Measurements from ENCODE around the gene HTD2.

DNA sequence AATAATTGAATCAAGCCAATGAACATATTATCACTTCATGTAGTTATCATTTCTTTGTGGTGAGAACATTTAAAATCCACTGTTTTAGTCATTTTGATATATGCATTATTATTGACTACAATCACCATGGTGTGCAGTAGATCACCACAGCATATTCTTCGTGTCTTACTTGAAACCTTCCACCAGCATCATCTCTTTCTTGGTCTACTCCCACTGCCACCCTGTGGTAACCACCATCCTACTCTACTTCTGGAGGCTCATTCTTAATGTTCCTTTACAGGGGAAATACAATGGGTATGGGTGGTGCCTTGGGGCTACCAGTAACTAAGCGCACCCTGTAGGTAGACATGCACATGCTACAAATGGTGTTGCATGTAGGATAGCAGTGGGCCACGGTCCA is 51.8 kb downstream of the HTD2 start:
- TF ChIP-seq, protein P1, sequence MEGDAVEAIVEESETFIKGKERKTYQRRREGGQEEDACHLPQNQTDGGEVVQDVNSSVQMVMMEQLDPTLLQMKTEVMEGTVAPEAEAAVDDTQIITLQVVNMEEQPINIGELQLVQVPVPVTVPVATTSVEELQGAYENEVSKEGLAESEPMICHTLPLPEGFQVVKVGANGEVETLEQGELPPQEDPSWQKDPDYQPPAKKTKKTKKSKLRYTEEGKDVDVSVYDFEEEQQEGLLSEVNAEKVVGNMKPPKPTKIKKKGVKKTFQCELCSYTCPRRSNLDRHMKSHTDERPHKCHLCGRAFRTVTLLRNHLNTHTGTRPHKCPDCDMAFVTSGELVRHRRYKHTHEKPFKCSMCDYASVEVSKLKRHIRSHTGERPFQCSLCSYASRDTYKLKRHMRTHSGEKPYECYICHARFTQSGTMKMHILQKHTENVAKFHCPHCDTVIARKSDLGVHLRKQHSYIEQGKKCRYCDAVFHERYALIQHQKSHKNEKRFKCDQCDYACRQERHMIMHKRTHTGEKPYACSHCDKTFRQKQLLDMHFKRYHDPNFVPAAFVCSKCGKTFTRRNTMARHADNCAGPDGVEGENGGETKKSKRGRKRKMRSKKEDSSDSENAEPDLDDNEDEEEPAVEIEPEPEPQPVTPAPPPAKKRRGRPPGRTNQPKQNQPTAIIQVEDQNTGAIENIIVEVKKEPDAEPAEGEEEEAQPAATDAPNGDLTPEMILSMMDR (IDR thresholded peaks at IDR 0.05; ENCODE audit: extremely low read depth in 1 of 2, insufficient read depth in 1 of 2, low read depth in 1 of 2, low read length in 2 of 2) = no peak
- TF ChIP-seq POLR2A (IDR thresholded peaks at IDR 0.05; ENCODE audit: low read depth, low read length) (no peak), EZH2 (IDR thresholded peaks at IDR 0.05; ENCODE audit: borderline replicate concordance, low read depth, low read length, severe bottlenecking) (no peak), JUN (IDR thresholded peaks at IDR 0.05; ENCODE audit: borderline replicate concordance, insufficient read depth, insufficient read length, low read depth) (no peak), MYC (IDR thresholded peaks at IDR 0.05; ENCODE audit: low read depth, low read length) (no peak), POLR2AphosphoS5 (IDR thresholded peaks at IDR 0.05; ENCODE audit: insufficient read depth, low read depth, low read length) (no peak), GATA2 (IDR thresholded peaks at IDR 0.05; ENCODE audit: insufficient read depth, insufficient read length, low read depth, low read length) (no peak)
- TF ChIP-seq, protein P2, sequence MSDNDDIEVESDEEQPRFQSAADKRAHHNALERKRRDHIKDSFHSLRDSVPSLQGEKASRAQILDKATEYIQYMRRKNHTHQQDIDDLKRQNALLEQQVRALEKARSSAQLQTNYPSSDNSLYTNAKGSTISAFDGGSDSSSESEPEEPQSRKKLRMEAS (IDR thresholded peaks at IDR 0.05; ENCODE audit: insufficient read depth, insufficient read length) = no peak

Data from endothelial cell of umbilical vein (primary cell).